A549 treated with CpdA at 1 μM for 4 hours (cell line): Measurements from ENCODE around the gene RIMKLA. TPM values are rescaled to one million over a fixed set of nuclear protein-coding genes. Genes with fewer than 3 reads are reported as not detected.

Source experiments
- total RNA-seq: library from RNA; stranded (reverse); fragments of 200-300 nt; extraction: Qiagen RNA extraction; gene quantifications from 5 replicates; pipeline ENCODE4 v1.2.3, GENCODE V29; 2022; ENCODE audit warnings: low read depth

RIMKLA gene, protein sequence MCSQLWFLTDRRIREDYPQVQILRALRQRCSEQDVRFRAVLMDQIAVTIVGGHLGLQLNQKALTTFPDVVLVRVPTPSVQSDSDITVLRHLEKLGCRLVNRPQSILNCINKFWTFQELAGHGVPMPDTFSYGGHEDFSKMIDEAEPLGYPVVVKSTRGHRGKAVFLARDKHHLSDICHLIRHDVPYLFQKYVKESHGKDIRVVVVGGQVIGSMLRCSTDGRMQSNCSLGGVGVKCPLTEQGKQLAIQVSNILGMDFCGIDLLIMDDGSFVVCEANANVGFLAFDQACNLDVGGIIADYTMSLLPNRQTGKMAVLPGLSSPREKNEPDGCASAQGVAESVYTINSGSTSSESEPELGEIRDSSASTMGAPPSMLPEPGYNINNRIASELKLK
- total RNA-seq: 0.70 to 1.1 TPM (median 0.84 TPM) in 5 replicates

DNA sequence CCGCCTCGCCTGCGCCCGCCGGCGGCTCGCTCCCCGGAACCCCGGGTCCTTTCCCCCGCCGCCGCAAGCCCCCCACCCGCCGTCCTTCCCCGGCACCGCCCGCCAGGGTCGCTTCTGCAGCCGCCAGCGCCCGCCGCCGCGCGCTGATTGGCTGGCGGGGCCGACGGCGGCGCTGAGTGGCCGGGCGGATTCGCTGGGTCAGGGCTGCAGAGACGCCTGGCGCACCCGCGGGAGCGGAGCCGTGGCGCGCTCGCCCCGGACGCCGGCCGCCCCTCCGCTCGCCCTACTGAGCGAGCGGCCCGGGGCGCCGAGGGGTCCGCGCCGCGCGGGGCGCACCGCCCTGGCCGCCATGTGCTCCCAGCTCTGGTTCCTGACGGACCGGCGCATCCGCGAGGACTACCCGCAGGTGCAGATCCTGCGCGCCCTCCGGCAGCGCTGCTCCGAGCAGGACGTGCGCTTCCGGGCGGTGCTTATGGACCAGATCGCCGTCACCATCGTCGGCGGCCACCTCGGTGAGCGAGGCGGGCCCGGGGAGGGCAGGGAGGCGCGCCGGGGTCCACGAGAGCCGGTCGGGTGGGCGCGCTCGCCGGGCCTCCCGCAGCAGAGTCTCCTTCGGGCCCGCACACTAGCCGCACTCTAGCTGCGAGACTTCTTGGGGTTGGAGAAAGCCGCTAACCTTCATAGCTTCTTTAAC is at the start of gene RIMKLA:
RIMKLA (plus strand) TSS at position 207 of the 694 bp plus-strand sequence; CDS start at position 350, 143 bp downstream.

DNA sequence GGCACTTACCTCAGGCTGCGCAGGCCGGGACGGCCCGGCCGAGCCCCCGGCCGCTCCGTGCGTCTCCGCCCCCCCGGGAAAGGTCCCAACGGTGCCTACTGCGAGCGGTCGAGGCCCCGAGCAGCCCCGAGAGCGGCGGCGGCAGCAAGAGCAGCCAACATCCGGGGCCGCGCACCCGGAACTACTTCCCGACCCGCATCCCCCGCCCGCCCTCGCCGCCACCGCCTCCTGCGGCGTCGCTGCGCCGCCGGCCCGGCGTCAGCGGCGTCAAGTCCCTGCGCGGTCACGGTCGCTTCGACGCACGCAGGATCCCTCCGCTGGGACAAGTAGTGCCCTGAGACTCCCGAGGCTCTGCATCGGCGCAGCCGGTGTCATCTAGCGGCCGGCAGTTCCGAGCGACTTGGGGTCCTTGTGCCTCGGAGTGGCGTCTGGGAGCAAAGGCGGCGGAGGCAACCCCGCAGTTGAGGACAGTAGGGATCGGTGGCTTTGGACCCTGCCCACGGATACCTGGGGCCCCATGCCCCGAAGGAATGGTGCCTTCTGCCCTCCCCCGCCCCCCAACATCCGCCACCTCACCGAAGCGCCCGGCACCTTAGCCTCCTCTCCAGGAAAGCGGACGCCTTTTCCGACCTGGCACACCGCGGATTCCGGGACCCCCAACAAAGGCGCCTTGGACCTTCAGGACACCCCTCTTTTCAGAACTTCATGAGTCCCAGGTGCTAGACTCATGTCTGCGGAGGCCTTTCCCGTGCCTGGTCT is 45.4 kb upstream of the RIMKLA start, which contains the start of gene FOXJ3:
FOXJ3 (minus strand) TSS at position 186 of the 759 bp plus-strand sequence. CDS start 24,142 bp downstream, outside the sequence.

DNA sequence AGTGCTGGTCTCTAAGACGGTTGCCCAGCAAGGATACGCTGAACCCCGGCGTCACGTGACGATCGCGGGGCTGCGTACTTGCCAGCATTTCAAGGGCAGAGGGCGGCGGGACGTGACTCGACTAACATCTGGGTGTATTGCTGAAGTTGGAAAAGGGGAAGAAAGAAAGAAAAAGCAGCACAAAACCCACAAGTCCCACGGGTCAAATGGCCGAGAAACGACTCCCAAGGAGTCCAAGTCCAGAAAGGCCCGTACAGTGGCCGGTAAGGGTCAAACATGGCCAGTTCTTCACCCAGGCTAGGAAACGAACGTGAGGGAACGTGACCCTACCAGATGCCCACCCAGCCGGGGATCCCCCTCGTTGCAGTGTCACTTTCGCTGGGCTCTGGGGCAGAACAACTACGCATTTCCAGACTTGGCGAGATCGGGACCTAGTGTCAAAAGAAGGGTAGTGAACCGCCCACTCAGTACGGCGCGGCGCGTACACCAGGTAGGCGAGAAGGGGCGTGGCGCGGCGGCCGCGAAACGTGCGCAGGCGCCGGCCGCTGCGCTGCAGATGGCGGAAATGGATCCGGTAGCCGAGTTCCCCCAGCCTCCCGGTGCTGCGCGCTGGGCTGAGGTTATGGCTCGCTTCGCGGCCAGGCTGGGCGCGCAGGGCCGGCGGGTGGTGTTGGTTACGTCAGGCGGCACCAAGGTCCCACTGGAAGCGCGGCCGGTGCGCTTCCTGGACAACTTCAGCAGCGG is 75.6 kb downstream of the RIMKLA start, which contains the start of the genes PPCS and ZMYND12:
PPCS (plus strand) TSS at position 534 of the 744 bp plus-strand sequence; CDS start at position 557, 23 bp downstream.
ZMYND12 (minus strand) TSS at position 13 of the 744 bp plus-strand sequence. CDS start 25 bp downstream, outside the sequence.

DNA sequence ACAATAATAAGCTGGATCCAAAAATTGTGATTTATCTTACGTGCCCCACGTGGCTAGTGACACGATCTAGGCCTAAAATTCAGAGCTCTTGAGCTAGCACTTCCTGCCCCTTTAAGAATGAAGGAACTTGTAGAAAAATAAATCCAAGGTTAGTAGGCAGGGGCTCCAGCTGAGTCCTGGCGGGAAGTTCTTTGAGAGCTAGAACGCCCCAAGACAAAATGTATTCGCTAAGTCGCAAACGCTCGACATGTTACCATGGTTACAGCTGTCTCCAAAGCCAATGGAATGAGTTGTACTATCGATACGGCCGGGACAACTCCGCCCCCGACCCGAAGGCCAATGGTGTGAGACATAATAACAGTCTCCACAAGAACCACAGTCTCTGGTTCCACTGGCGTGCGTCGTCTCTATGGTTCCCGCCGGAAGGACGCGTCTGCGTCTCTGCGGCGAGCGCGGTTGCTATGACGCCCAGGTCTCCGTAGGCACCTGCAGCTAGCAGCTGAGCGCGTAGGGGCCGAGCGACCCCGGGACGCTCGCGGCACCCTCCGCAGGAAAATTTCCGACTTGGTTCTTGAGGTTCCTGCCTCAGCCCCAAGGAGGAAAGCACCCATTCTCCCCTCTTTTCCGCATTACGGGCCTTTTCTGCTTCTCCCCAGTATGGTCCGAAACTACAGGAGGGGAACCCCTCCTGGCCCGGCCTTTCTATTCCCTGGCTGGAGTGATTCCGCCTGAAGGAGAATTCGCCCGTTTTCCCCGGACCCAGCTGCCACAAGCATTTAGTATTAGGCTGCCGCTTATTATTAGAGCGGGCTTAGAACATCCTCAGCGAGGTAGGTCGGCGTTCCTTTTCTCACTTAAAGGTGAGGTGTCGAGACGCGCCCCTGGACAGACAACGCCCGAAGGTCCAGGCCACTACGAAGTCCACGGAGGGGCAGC is 82.5 kb downstream of the RIMKLA start, which contains the start of gene CCDC30:
CCDC30 (plus strand) TSS at position 459 of the 936 bp plus-strand sequence. CDS start 17,266 bp downstream, outside the sequence.

Other genes with a start within 250 kb of the RIMKLA start
- gene GUCA2B, start 227.4 kb upstream of the RIMKLA start, total RNA-seq: 0.19 to 0.30 TPM in 2 of 5 replicates, not detected in the others
- gene GUCA2A, start 216.0 kb upstream of the RIMKLA start, total RNA-seq: 0.33 TPM in 1 of 5 replicates, not detected in the others
- gene FOXJ3, start 45.6 kb upstream of the RIMKLA start, total RNA-seq: 16.6 to 20.9 TPM (median 18.1 TPM) in 5 replicates
- gene ZMYND12, start 75.2 kb downstream of the RIMKLA start, total RNA-seq: 0.29 to 0.57 TPM (median 0.38 TPM) in 5 replicates
- gene PPCS, start 75.8 kb downstream of the RIMKLA start, total RNA-seq: 32.0 to 42.5 TPM (median 35.4 TPM) in 5 replicates
- 0.21 to 0.92 TPM (median 0.65 TPM) in 5 replicates for gene CCDC30, start 82.5 kb downstream of the RIMKLA start, total RNA-seq